Measurements from ENCODE around the gene TATDN2.
"Not testable (repeated sequence)": the region's sequence is repeated elsewhere in the genome, so short reads cannot be mapped to it uniquely, and the experiment has no call there.

The TATDN2 gene

GRCh38 chr3:10238345-10239183 lies 9.7 kb upstream of the TATDN2 start:
- no peak for DNase-seq (ENCODE audit: low read depth)

GRCh38 chr3:10240799-10241198 lies 7.5 kb upstream of the TATDN2 start:
- no peak for DNase-seq (ENCODE audit: low read depth)

- no peak for DNase-seq (ENCODE audit: low read depth)
Observed at GRCh38 chr3:10242182-10243065, 5.8 kb upstream of the TATDN2 start.

GRCh38 chr3:10244009-10244408 lies 4.2 kb upstream of the TATDN2 start:
- no peak for DNase-seq (ENCODE audit: low read depth)

- DNase-seq (ENCODE audit: low read depth) = no peak
Observed at GRCh38 chr3:10245081-10245712, 3.1 kb upstream of the TATDN2 start.

- no peak for DNase-seq (ENCODE audit: low read depth)
Observed at GRCh38 chr3:10247679-10248183, 528 bp upstream of the TATDN2 start.

- DNase-seq (ENCODE audit: low read depth) = no peak
Observed at GRCh38 chr3:10248984-10249748, 907 bp downstream of the TATDN2 start.

GRCh38 chr3:10249833-10250232 lies 1.6 kb downstream of the TATDN2 start:
- no peak for DNase-seq (ENCODE audit: low read depth)

- DNase-seq (ENCODE audit: low read depth) = no peak
Observed at GRCh38 chr3:10251006-10251405, 2.7 kb downstream of the TATDN2 start.

- DNase-seq (ENCODE audit: low read depth) = no peak
Observed at GRCh38 chr3:10253731-10254130, 5.5 kb downstream of the TATDN2 start.

GRCh38 chr3:10255835-10256234 lies 7.6 kb downstream of the TATDN2 start:
- no peak for DNase-seq (ENCODE audit: low read depth)

- DNase-seq (ENCODE audit: low read depth) = no peak
Observed at GRCh38 chr3:10259036-10259435, 10.8 kb downstream of the TATDN2 start.

GRCh38 chr3:10259798-10260197 lies 11.5 kb downstream of the TATDN2 start:
- no peak for DNase-seq (ENCODE audit: low read depth)

- no peak for DNase-seq (ENCODE audit: low read depth)
Observed at GRCh38 chr3:10260211-10260701, 12.0 kb downstream of the TATDN2 start.

GRCh38 chr3:10262027-10262426 lies 13.8 kb downstream of the TATDN2 start:
- DNase-seq (ENCODE audit: low read depth) = no peak

- no peak for DNase-seq (ENCODE audit: low read depth)
Observed at GRCh38 chr3:10263646-10264363, 15.5 kb downstream of the TATDN2 start.

- DNase-seq (ENCODE audit: low read depth) = no peak
Observed at GRCh38 chr3:10265833-10266232, 17.6 kb downstream of the TATDN2 start.

GRCh38 chr3:10266936-10267335 lies 18.7 kb downstream of the TATDN2 start:
- DNase-seq (ENCODE audit: low read depth) = not testable (repeated sequence)

- no peak for DNase-seq (ENCODE audit: low read depth)
Observed at GRCh38 chr3:10268116-10268515, 19.9 kb downstream of the TATDN2 start.

- DNase-seq (ENCODE audit: low read depth) = no peak
Observed at GRCh38 chr3:10268930-10269329, 20.7 kb downstream of the TATDN2 start.

- DNase-seq (ENCODE audit: low read depth) = no peak
Observed at GRCh38 chr3:10269443-10269842, 21.2 kb downstream of the TATDN2 start.

Measured in GM04503 (cell line).